ENCODE measurements around the gene TMEM11.
"Not testable (repeated sequence)": the region's sequence is repeated elsewhere in the genome, so short reads cannot be mapped to it uniquely, and the experiment has no call there.

The TMEM11 gene

DNA sequence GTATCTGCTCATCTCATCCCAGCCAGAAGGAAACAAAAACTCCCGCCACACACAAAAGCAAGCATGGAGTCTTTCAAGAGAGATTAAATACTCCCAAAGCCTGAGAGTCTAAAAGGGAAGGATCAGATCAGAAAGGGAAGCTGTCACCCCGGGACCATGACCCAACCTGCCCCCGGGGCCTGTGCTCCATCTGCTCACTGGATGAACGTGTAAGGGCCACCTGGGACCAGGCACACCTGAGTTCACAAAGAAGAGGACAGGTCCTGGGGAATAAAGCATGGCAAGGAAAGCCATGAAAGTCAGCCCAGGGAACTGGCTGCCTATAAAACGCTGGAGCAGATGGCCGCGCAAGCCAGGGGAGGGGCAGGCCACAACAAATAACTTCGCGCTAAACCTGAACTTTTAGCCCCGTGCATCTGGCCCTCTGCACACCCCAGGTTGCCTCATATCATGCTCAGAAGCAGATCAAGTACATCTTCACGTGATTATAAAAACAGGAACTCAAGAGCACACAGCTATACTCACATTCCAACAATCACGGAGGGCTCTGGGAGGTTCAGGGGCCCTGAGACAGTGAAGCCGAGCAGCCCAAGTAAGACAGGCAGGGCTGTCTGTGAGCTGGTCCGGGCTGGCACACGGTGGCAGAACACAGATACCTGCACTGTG lies 3.4 kb downstream of the TMEM11 start:
- no peak for DNase-seq

DNA sequence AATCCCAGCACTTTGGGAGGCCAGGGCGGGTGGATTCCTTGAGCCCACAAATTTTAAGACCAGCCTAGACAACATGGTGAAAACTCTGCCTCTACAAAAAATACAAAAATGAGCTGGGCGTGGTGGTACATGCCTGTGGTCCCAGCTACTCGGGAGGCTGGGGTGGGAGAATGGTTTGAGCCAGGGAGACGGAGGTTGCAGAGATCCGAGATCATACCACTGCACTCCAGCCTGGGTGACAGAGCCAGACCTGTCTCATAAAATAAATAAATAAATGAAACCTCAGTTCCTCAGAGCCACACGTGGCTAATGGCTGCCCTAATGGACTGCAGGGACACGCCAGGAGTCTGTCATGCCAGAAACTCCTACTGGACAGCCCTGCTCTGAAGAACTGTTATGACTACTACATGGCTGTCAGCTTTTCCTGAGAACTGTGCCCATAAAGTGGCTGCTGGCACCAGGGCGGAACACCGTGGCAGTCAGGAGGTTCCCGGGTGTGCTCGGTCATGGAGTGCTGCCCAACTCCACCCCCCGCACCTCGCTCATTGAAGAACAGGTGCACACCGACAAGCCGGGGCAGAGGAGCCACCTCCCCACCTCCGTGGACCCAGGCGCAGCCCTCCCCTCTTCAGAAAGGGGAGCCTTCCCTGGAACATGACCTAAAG lies 4.3 kb downstream of the TMEM11 start:
- no peak for DNase-seq

DNA sequence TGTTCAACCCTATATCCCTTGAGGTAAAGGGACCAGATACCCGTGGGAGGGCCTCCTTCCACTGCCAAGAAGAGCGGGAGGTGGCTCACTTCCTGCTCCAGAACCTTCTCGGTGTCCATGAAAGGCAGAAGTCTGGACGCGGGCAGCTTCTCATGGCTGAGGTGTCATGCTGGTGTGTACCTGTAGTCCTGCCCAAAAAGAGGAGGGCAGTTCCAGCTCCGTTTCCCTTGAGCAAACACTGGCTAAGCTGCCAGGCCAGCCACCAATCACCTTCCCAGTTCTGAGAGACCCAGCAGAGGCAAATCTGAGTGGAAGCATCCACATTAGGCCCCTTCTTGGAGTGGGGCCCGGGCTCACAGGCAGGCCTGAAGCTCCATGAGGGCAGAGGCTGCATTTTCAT lies 5.6 kb downstream of the TMEM11 start:
- DNase-seq = no peak

DNA sequence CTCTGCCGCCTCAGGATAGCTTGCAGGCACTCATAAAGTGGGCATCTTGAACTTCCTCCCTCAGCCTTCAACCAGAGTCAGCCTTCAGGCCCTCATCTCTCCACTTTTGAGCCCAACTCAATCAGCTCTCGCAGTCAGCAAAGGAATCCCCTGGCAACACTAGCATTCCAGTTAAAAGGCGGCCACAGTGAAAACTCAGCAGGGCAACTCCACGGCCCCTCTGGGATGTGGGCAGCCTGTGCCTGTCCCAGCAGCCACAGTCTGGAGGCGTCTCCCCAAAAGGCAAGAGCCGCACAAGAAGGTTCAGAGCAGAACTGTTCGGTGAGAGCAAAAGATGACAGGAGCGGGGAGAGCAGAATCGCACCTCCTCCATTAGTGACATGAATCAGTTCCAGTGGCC lies 9.0 kb downstream of the TMEM11 start:
- no peak for DNase-seq

DNA sequence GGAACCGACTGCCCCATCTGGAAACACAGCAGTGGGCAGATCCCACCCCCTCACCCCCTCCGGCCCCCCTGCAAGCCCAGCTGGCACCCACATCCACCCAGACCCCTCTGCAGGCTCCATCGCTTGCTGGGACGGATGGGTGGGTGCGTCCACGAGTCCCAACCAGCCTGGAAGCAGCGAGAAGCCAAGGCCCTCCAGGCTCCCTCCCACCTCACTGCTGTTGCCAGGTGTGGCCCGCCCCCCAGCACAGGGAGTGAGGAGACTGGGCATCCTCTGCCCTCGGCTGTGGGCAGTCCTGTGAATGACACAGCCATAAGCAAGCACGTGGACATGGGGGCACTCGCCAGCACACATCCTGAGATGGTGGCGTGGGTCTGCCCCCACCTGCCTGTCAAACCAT lies 11.4 kb downstream of the TMEM11 start:
- no peak for DNase-seq

DNA sequence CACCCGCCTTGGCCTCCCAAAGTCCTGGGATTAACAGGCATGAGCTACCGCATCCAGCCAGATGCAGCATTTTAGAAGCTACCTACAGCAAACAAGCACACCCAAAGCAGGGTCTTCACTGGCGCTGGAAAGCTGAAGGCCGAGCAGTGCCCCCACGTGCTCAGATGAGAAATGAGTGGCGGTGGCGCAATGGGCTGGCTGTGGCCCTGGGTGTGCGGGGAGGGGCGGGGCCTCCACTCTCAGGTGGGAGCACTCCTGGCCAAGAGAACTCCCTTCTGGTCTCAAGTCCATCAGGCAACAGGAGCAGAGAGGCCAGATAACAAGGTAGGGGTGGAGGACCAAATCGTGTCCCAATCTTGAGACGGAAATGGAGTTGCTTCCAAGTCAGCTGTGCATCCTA lies 12.1 kb downstream of the TMEM11 start:
- DNase-seq = no peak

DNA sequence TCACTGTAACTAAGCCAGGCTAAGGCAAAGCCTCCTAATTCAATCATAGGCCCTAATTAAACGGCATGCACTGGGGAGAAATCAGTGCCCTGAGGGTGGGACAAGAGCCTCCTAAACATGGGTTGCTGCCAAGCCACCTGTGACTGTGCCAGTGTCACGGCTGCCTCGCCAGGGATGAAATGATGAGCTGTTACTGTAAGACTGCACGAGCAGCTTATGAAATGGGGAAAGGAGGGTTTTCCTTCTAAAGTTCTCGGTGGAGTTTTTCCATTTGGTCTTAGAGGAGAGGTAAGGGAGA lies 12.7 kb downstream of the TMEM11 start:
- DNase-seq = no peak

DNA sequence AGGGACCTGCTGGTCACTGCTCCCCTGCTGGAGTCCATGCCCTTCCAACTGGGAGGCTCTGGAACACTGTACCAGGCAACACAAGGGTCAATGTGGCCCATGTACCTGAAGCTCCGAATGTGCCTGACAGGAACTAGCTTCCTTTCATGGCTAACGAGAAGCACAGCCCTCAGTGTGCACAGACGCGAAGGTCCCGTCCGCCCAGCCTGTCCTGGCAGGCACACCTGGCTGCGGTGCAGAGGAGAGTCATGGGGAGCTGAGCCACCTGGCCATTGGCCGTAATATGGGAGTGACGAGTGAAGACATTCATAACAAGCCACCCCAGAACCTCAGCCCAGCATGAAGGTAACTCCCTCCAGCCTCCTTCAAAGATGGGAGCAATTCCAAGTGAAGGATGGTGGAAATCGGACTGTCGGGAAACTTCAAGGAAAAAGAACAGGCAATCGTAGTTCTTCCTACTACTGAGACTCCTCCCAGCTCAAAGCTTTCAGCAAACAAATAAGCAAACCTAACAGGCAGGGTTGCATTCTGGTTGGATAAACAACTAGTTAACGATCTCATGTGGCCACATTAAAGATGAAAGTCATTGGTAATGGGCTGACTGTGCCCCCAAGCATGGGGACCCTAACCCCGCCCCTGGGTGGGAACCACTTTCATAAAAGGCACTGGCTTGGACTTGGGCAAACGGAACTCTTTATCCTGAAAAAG lies 13.2 kb downstream of the TMEM11 start:
- no peak for DNase-seq

DNA sequence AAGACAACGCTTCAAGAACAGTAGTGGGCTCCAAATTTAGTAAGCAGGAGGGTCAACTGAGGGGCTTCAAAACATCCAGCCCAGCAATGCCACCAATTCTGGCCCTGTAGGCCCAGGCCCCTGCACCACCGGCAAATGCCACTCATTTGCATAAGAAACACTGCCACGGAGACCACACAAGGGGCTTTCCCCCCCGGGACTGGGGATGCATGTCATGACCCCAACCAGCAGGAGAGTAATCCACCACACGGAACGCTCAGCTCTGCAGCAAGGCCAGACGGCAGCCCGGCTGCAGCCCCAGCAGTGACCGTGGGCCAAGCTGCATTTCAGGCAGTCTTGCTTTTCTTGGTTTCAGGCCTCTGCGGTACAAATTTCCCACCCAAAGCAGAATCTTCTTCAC lies 14.1 kb downstream of the TMEM11 start:
- DNase-seq = no peak

DNA sequence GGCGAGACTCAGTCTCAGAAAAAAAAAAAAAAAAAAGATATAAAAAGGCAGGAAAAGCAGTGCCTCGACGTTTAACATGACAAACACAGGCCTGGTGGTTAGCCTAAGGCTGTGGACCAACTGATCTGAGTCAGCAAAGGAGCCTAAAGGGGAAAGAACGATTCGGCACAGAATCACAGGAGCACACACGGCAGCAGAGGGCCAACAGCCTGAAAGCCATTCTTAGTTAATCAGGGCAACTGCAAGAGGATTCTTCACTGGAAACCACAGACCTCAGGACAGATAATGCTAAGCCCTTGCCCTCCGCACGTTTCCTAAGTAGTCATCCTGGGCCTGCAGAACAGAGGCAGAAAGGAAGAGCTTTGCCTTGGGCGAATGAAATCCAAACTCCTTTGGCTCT lies 14.7 kb downstream of the TMEM11 start:
- no peak for DNase-seq

DNA sequence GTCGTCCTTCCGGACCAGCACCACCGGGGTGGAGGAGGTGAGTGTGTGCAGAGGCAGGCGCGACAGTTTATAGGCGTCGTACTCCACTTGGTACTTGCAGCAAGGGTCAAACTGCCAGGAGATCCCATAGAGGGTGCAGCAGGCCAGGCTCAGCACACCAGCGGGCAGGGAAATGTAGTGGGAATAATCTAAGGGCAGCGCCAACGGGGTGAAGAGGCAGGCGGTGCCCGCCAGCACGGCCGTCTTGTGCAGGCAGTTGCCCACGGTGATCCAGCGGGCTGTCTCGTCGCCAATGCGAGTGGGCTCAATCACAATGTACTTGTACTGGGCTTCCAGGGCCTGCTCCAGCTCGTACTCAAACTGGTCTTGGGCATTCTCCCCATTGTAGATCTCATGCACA lies 15.6 kb downstream of the TMEM11 start:
- DNase-seq = no peak

DNA sequence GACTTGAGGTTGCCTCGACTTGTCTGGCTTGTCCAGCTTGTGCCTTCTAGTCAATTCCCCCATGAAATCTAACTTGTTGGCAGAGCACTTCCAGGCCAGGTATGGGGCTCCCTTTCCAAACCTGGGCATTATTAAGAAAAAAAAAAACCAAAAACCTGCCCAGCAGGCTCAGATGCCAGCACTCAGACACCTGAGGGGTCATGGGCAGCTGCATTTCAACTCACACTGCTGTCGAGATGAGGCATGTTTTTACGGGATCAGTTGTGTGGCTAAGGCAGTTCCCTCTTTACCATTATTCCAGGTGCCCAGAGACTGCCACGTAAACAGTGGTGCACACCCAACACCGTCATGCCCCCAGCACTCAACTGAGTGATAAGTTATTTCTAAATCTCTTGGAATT lies 17.8 kb downstream of the TMEM11 start:
- DNase-seq = no peak

DNA sequence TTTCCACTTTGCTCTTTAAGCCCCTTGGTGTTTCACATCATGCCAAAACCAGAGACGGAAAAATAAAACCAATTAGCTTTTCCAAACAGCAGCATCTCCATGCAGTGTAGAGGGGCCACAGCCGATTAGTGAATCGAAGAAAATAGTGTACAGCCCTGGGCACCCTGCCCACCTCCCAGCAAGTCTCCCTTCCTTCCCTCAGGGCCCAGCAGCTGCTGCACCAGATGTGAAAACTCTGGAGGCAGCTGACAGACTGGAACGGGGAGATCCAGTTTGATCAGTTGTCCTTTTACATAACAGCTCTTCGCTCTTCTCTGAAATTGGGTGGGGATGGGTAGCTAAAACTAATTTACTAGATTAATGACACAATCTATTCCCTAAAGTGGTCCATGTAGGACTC lies 19.3 kb downstream of the TMEM11 start:
- DNase-seq = no peak

DNA sequence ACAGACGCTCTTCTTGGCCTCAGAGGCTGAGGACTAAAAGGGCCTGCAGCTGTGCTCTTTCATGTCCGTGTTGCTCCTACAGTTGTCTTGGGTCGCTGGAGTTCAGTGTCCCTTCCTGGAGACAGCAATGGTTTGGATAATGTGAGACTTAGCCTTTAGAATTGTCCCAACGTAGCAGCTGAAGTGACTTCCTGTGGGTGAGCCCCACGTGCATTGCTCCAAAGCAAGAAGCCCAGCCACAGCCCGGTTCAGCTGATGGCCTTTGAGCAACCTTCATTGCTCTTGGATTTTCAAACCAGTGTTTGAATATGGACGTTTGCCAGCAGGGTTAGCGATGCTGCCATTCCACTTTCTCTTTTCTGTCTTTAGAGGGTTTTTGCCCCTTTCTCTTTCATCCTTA lies 19.7 kb downstream of the TMEM11 start:
- no peak for DNase-seq

DNA sequence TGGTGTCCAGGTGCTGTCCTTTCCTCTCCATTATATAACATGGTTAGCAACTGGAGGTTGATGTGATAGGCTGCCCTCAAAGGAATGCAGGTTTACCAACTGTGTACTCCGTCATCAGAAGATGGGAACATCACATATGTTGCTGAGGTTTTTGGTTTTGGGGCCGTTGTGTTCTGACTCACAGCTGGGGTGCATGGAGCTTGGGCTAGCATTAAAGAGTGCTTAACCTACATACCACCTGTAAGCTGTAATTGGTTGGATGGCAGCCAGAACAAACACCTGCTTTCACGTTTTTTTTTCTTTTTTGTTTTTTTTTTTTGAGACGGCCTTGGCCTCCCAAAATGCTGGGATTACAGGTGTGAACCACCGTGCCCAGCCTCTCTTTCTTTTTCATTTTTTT lies 20.9 kb downstream of the TMEM11 start:
- no peak for DNase-seq

DNA sequence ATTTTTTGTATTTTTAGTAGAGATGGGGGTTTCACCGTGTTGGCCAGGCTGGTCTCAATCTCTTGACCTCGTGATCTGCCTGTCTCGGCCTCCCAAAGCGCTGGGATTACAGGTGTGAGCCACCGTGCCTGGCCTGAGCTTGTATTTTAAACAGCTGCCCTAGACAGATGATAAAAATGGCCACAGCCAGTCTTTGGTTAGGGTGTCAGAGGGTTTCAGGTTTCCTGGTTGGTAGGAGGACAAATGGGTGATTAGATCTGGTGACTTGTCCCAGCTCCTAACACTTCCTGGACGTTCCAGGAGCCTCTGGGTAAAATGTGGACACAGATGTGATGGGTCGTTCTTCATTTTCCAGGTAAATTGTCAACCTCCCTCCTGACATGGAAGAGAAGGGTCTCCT lies 21.5 kb downstream of the TMEM11 start:
- not testable (repeated sequence) for DNase-seq

DNA sequence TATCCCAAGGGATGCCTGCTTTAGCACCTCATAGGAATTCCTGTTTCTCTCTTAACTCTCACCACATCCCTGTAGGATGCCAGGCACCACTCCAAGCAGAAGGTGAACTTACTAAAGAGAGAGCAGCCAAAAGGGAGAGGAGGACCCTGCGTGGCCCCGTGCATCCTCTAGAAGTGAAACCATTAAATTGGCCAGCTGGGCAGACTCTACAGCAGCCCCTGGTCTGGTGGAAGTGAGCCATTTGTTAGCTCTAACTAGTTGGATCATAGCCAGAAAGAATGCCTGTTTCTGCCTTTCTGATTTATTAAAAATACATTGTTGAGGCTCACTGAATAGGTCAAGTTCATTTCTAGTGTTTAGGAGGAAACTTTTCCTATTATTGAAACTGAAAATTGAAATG lies 22.3 kb downstream of the TMEM11 start:
- no peak for DNase-seq

DNA sequence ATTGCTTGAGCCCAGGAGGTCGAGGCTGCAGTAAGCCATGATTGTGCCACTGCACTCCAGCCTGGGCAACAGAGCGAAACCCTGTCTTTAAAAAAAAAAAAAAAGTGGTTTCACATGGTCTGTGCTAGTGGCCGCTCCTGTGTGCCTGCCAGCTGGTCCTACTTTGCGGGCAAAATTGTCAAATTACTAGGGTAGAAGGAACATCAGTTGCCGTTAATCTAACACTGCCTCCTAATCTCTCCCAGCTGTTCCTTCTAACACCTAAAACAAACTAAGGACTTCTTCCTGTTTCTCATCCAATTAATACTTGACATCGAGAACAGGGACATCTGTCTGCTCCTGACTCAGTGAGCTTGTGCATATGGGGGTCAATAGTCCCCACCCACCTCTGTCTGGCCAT lies 23.9 kb downstream of the TMEM11 start:
- DNase-seq = no peak

DNA sequence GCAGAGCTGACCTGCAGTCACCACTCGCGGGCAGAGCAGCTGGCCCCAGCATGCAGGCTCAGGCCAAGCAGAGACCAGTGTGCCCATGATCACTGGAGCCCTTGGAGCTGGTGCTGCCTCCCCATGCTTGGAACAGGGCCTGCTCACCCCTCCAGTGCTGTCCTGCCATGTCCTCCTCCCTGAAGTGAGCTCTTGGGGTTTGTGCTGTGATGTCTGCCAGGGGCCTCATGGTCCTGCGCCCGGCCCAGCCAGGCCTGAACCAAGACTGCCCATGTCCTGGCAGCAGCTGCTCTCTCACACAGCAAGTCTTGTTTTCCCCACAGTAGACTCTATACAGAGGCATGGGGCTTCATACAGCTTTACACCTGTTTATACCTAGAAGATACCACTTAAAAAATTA lies 24.6 kb downstream of the TMEM11 start:
- no peak for DNase-seq

DNA sequence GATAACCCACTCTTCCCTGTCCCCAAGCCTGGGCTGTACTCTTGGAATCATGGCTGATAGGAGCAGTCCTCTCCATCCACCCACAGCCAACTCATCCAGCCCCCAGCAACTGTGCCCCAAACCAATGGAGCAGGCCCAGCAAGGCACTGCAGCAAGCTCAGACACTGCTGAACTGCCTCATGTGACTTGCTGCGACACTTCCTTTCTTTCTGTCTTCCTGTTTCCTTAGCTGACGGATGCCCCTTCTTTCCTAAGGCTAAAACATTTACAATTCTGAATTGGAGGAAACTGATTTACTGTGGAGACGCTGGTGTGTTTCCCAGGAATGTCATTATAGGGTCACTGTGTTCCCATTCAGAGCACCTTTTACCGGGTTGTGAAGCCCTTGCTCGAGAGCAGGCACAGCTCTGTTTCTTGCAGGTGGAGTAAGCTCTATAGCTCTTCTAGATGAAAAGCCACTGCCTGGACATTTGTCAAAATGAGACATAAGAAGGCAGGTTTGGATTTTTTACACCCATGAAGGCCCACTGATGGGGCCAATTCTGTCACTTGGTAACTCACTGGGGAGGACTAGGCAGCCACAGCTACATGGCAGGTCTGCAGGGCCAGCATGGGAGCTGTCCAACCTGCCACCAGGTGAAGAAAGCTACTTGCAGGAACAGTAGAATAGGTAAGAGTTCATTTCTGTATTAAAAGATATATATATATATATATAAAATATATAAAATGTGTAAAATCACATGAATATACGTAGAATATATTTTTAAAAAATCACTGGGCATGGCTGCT lies 27.4 kb downstream of the TMEM11 start:
- DNase-seq = no peak

DNA sequence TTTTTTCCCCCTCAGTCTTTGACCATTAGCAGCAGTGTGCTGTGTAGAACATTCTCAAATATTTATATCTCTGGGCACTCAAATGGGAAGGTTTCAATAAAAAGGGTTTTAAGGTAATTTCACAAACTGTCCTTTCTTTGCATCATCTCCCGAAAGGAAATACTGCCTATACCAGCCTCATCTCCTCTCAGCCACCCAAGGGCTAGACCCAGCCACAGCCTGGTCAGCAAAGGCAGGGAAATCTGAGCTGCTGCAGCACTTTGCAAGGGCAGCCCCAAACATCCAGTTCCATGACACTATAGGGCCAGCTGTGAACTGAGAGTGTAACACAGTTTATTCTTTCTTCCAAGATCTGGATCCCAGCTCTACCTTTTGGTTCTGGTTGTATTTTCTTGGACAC lies 28.9 kb downstream of the TMEM11 start:
- no peak for DNase-seq

DNA sequence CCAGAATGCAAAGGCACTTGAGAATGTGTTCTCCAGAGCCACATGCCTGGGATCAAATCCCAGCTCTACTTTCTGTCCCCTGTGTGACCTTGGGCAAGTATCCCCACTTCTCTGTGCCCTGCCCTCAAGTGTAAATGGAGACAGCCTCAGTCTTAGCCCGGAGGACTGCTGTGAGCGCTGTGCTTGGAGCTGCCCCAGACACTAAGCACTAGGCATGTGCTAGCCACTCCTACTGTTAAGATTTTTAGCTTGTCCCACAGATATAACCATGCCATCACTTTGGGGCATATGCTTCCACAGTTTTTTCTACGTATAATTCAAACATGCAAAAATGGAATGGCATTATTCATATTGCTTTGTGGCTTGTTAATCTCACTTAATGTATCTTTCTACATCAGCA lies 29.4 kb downstream of the TMEM11 start:
- no peak for DNase-seq

DNA sequence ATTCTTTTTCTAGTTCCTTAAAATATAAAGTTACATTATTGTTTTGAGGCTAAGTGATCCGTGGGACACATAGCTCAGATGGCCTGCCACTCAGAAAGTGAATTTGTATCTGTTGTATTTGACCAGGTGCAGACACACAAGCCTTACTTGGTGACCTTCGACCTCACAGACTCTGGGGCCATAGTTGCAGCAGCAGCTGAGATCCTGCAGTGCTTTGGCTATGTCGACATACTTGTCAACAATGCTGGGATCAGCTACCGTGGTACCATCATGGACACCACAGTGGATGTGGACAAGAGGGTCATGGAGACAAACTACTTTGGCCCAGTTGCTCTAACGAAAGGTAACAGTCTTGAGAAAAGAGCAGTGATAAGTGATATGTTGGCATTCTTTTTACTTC lies 30.5 kb downstream of the TMEM11 start:
- DNase-seq = no peak

Measured in NCI-H1092 treated with DMSO at 0.1 percent for 48 hours (cell line).